Measurements from ENCODE around the gene TSPEAR.
"Not testable (repeated sequence)": the region's sequence is repeated elsewhere in the genome, so short reads cannot be mapped to it uniquely, and the experiment has no call there.

TSPEAR gene

GRCh38 chr21:44700101-44701022, 11.0 kb downstream of the TSPEAR start:
- DNase-seq = no peak

- DNase-seq = no peak
Measured at GRCh38 chr21:44699502-44700001, 11.8 kb downstream of the TSPEAR start.

- no peak for DNase-seq
Measured at GRCh38 chr21:44697811-44698734, 13.3 kb downstream of the TSPEAR start.

GRCh38 chr21:44697172-44697810, 14.1 kb downstream of the TSPEAR start, which contains the start of gene KRTAP10-12:
Gene KRTAP10-12 (plus strand): TSS chr21:44697172. CDS start chr21:44697202, 30 bp downstream.
- not testable (repeated sequence) for DNase-seq

- DNase-seq = no peak
Measured at GRCh38 chr21:44696572-44696971, 14.8 kb downstream of the TSPEAR start.

- no peak for DNase-seq
Measured at GRCh38 chr21:44695641-44696040, 15.7 kb downstream of the TSPEAR start.

GRCh38 chr21:44695184-44695583, 16.2 kb downstream of the TSPEAR start:
- no peak for DNase-seq

GRCh38 chr21:44694776-44695175, 16.6 kb downstream of the TSPEAR start:
- DNase-seq = no peak

GRCh38 chr21:44692798-44693512, 18.4 kb downstream of the TSPEAR start:
- no peak for DNase-seq

GRCh38 chr21:44691686-44692085, 19.7 kb downstream of the TSPEAR start:
- no peak for DNase-seq

GRCh38 chr21:44689740-44690139, 21.6 kb downstream of the TSPEAR start:
- DNase-seq = not testable (repeated sequence)

GRCh38 chr21:44687671-44688070, 23.7 kb downstream of the TSPEAR start:
- DNase-seq = no peak

- no peak for DNase-seq
Measured at GRCh38 chr21:44686843-44687561, 24.4 kb downstream of the TSPEAR start.

- no peak for DNase-seq
Measured at GRCh38 chr21:44686000-44686781, 25.2 kb downstream of the TSPEAR start.

GRCh38 chr21:44685050-44685449, 26.3 kb downstream of the TSPEAR start:
- DNase-seq = not testable (repeated sequence)

GRCh38 chr21:44684483-44684882, 26.9 kb downstream of the TSPEAR start:
- no peak for DNase-seq

GRCh38 chr21:44684077-44684476, 27.3 kb downstream of the TSPEAR start:
- DNase-seq = no peak

- no peak for DNase-seq
Measured at GRCh38 chr21:44682580-44683151, 28.7 kb downstream of the TSPEAR start.

GRCh38 chr21:44681861-44682579, 29.4 kb downstream of the TSPEAR start, which contains the start of gene KRTAP12-1:
Gene KRTAP12-1 (minus strand): TSS chr21:44682163. CDS start chr21:44682123, 40 bp downstream.
- no peak for DNase-seq

Measured in activated effector memory CD4-positive, alpha-beta T cell treated with Interleukin-2 at 50 U/mL for 16 hours (primary cell).